CD4-positive, alpha-beta memory T cell (primary cell): ENCODE data around the gene ZNF3. TPM values are rescaled to one million over a fixed set of nuclear protein-coding genes. Genes with fewer than 3 reads are reported as not detected.

Source experiments
- CTCF ChIA-PET: fragments of 350-600 bp; sonication (Branson Sonifier 250); formaldehyde crosslinking; loops from one replicate; lab custom pipeline; 2021; ENCODE audit warnings: inconsistent platforms; ENCODE audit not compliant: partially characterized antibody; lab: Charles Lee
- POLR2A ChIA-PET: fragments of 350-600 bp; sonication (Branson Sonifier 250); formaldehyde crosslinking; loops from one replicate; lab custom pipeline; 2021; ENCODE audit not compliant: partially characterized antibody; lab: Charles Lee
- DNase-seq, 5 donors: peaks; one replicate each; pipeline versions ENCODE4 v3.0.0 to v3.0.0-alpha.2; 2020 to 2022; ENCODE audit warnings: mixed read lengths in 1 of 5
- H3K27ac ChIP-seq: one replicate; pipeline ENCODE4 v1.7.0; 2013; ENCODE audit warnings: low read depth, low read length
- H3K27me3 ChIP-seq: 2 replicates; pipeline ENCODE4 v1.7.0; 2013; ENCODE audit warnings: mild to moderate bottlenecking, low read length, moderate library complexity; ENCODE audit not compliant: insufficient read depth
- H3K36me3 ChIP-seq: 2 replicates; pipeline ENCODE4 v1.7.0; 2013; ENCODE audit warnings: mild to moderate bottlenecking, low read length, moderate library complexity; ENCODE audit not compliant: insufficient read depth
- H3K4me1 ChIP-seq: 2 replicates; pipeline ENCODE4 v1.7.0; 2013; ENCODE audit warnings: mild to moderate bottlenecking, low read length, moderate library complexity; ENCODE audit not compliant: insufficient read depth
- H3K4me3 ChIP-seq, 2 donors: one replicate each; pipeline ENCODE4 v1.7.0; 2013; ENCODE audit warnings: low read length in 2 of 2, mild to moderate bottlenecking in 1 of 2
- H3K9me3 ChIP-seq, 2 donors: one replicate each; pipeline ENCODE4 v1.7.0; 2013; ENCODE audit warnings: low read length in 2 of 2, control low read depth in 1 of 2; ENCODE audit not compliant: control insufficient read depth in 1 of 2
- H3K27ac Mint-ChIP-seq, 7 donors: one replicate each; pipeline ENCODE4 v1.8.0; 2020 to 2021; ENCODE audit warnings: mixed read lengths in 7 of 7, mild to moderate bottlenecking in 6 of 7, inconsistent platforms in 3 of 7, moderate library complexity in 3 of 7
- H3K27me3 Mint-ChIP-seq, 2 donors: one replicate each; pipeline ENCODE4 v1.8.0; 2020 to 2021; ENCODE audit warnings: mixed read lengths in 2 of 2
- H3K36me3 Mint-ChIP-seq, 2 donors: one replicate each; pipeline ENCODE4 v1.8.0; 2020 to 2021; ENCODE audit warnings: mixed read lengths in 2 of 2, inconsistent platforms in 1 of 2, mild to moderate bottlenecking in 1 of 2
- H3K4me1 Mint-ChIP-seq, 4 donors: one replicate each; pipeline ENCODE4 v1.8.0; 2020 to 2021; ENCODE audit warnings: mixed read lengths in 4 of 4, mild to moderate bottlenecking in 1 of 4
- H3K4me3 Mint-ChIP-seq, 8 donors: one replicate each; pipeline ENCODE4 v1.8.0; 2020 to 2021; ENCODE audit warnings: mixed read lengths in 8 of 8, mild to moderate bottlenecking in 7 of 8, moderate library complexity in 6 of 8, inconsistent platforms in 3 of 8
- H3K9me3 Mint-ChIP-seq, 8 donors: one replicate each; pipeline ENCODE4 v1.8.0; 2020 to 2021; ENCODE audit warnings: mixed read lengths in 8 of 8, mild to moderate bottlenecking in 5 of 8, inconsistent platforms in 3 of 8, moderate library complexity in 1 of 8
- intact Hi-C: fragments of 100-400 bp; cut with micrococcal nuclease; formaldehyde crosslinking; loops from one replicate; pipeline ENCODE4 v1.15.1; 2023
- polyA plus RNA-seq, 2 donors: library from polyadenylated mRNA; unstranded; fragments of 300-500 nt; fragmentation: Illumina TruSeq; gene quantifications; one replicate each; pipeline ENCODE4 v1.2.3, GENCODE V29; 2021
- total RNA-seq, 2 experiments: library from RNA; stranded (reverse); gene quantifications; one replicate each; pipeline ENCODE4 v1.2.3, GENCODE V29; 2021

The ZNF3 gene
- total and polyA plus RNA-seq, 4 experiments from 2014 or later, result 11.9 to 44.8 (median 34.8) TPM

GRCh38 chr7:100102950-100103840, 21.7 kb upstream of the ZNF3 start:
- no peak for DNase-seq
- H3K4me1 ChIP-seq, result peaks cover 25% of the 10 kb centered on the region
- intact Hi-C loops, result loop anchor here (5.0 kb wide), 1 partner anchor 631 kb away; the partner anchor contains the start of gene ZNF789
- no peak overlapping the region for H3K27ac ChIP-seq
- H3K36me3 Mint-ChIP-seq, result peaks cover 23 to 50% of the 10 kb centered on the region in 2 donors
- peak overlapping the region; percentile 36 to 99 (median 79) for H3K27ac Mint-ChIP-seq
- no peak overlapping the region for H3K4me3 ChIP-seq
- H3K27me3 ChIP-seq, result no peaks in the 10 kb centered on the region
- no peaks in the 10 kb centered on the region for H3K9me3 ChIP-seq
- POLR2A ChIA-PET, result interaction anchor here (0.6 to 8.2 kb wide), 10 partner anchors 8 to 786 kb away, joined by 3 to 175 read pairs (median 10); partner anchors contain the start of genes CNPY4, COPS6, GJC3 and MBLAC1
- peak overlapping the region in 7 of 8 donors; percentile 77 to 93 (median 81) for H3K4me3 Mint-ChIP-seq
- peaks cover 24% of the 10 kb centered on the region for H3K36me3 ChIP-seq
- H3K9me3 Mint-ChIP-seq, result no peaks in the 10 kb centered on the region
- H3K27me3 Mint-ChIP-seq, result peaks cover 0 to 2% of the 10 kb centered on the region in 2 donors
- CTCF ChIA-PET, result interaction anchor here (1.2 to 4.8 kb wide), 4 partner anchors 14 to 30 kb away, joined by 4 to 28 read pairs (median 16); partner anchors contain the start of gene COPS6
- H3K4me1 Mint-ChIP-seq, result peaks cover 20 to 42% (median 28%) of the 10 kb centered on the region in 4 donors

GRCh38 chr7:100101016-100101862, 19.7 kb upstream of the ZNF3 start, which contains the start of the genes AP4M1 and MCM7:
TSS of gene AP4M1 (plus strand) at chr7:100101643. CDS start at chr7:100101715, 72 bp downstream.
TSS of gene MCM7 (minus strand) at chr7:100101397. CDS start at chr7:100101294, 103 bp downstream.
- H3K9me3 ChIP-seq, result no peaks in the 10 kb centered on the region
- ChIA-PET POLR2A (interaction anchor here (0.6 to 8.2 kb wide), 33 partner anchors 12 to 788 kb away, joined by 3 to 175 read pairs (median 4); partner anchors contain the start of genes CNPY4, COPS6, FBXO24 and GAL3ST4), CTCF (interaction anchor here (0.9 to 4.8 kb wide), 11 partner anchors 12 to 117 kb away, joined by 3 to 28 read pairs (median 5); partner anchors contain the start of genes COPS6 and MBLAC1)
- Mint-ChIP-seq H3K4me1 (peaks cover 22 to 46% (median 34%) of the 10 kb centered on the region in 4 donors), H3K4me3 (peak within 1 kb of the TSS; percentile 92 to 95 (median 93)), H3K36me3 (peaks cover 29 to 51% of the 10 kb centered on the region in 2 donors), H3K27ac (peak within 1 kb of the TSS; percentile 93 to 99 (median 97)), H3K27me3 (peaks cover 0 to 2% of the 10 kb centered on the region in 2 donors), H3K9me3 (no peaks in the 10 kb centered on the region)
- peaks cover 32% of the 10 kb centered on the region for H3K36me3 ChIP-seq
- H3K4me3 ChIP-seq, result peak within 1 kb of the TSS; percentile 95
- intact Hi-C loops, result loop anchor here (1.0 to 5.0 kb wide), 2 partner anchors 18 to 629 kb away; partner anchors contain the start of genes CNPY4, TAF6 and ZNF789
- H3K27me3 ChIP-seq, result no peaks in the 10 kb centered on the region
- H3K27ac ChIP-seq, result peak within 1 kb of the TSS; percentile 96
- DNase-seq, result peak; percentile 94 to 97 (median 94)
- peaks cover 29% of the 10 kb centered on the region for H3K4me1 ChIP-seq

- Histone ChIP-seq H3K36me3 (peaks cover 39% of the 10 kb centered on the region), H3K4me1 (peaks cover 29% of the 10 kb centered on the region), H3K27ac (peak overlapping the region; percentile 96), H3K9me3 (no peaks in the 10 kb centered on the region), H3K27me3 (no peaks in the 10 kb centered on the region), H3K4me3 (peak overlapping the region; percentile 95)
- H3K4me3 Mint-ChIP-seq, result peak overlapping the region; percentile 92 to 95 (median 93)
- intact Hi-C loops, result loop anchor here (1.0 to 5.0 kb wide), 6 partner anchors 12 to 628 kb away; partner anchors contain the start of genes CNPY4, COPS6, MBLAC1 and TAF6
- H3K27me3 Mint-ChIP-seq, result peaks cover 0 to 2% of the 10 kb centered on the region in 2 donors
- H3K9me3 Mint-ChIP-seq, result peaks cover 0 to 2% (median 0%) of the 10 kb centered on the region in 8 donors
- DNase-seq, result peak; percentile 86 to 96 (median 92)
- ChIA-PET POLR2A (interaction anchor here (0.7 to 8.2 kb wide), 27 partner anchors 11 to 787 kb away, joined by 3 to 175 read pairs (median 4); partner anchors contain the start of genes CNPY4, COPS6, FBXO24 and GAL3ST4), CTCF (interaction anchor here (0.9 to 4.8 kb wide), 9 partner anchors 11 to 32 kb away, joined by 3 to 28 read pairs (median 5); partner anchors contain the start of genes COPS6 and MBLAC1)
- H3K4me1 Mint-ChIP-seq, result peaks cover 22 to 50% (median 34%) of the 10 kb centered on the region in 4 donors
- peak overlapping the region; percentile 91 to 99 (median 97) for H3K27ac Mint-ChIP-seq
- peaks cover 36 to 58% of the 10 kb centered on the region in 2 donors for H3K36me3 Mint-ChIP-seq
These were observed 19.0 kb upstream of the ZNF3 start for GRCh38 chr7:100100420-100101015.

- ChIA-PET CTCF (interaction anchor here (0.7 to 1.4 kb wide), 2 partner anchors 14 to 33 kb away, joined by 3 to 4 read pairs; no protein-coding TSS in a partner anchor), POLR2A (interaction anchor here (3.0 to 8.2 kb wide), 6 partner anchors 10 to 50 kb away, joined by 20 to 175 read pairs (median 36); partner anchors contain the start of genes CNPY4, COPS6, MBLAC1 and ZNF3)
- Mint-ChIP-seq H3K36me3 (peaks cover 42 to 65% of the 10 kb centered on the region in 2 donors), H3K27ac (peak overlapping the region; percentile 91 to 99 (median 97)), H3K4me3 (peak overlapping the region; percentile 92 to 95 (median 93)), H3K27me3 (peaks cover 0 to 2% of the 10 kb centered on the region in 2 donors), H3K9me3 (peaks cover 0 to 2% (median 0%) of the 10 kb centered on the region in 8 donors), H3K4me1 (peaks cover 22 to 53% (median 34%) of the 10 kb centered on the region in 4 donors)
- Histone ChIP-seq H3K27me3 (no peaks in the 10 kb centered on the region), H3K9me3 (no peaks in the 10 kb centered on the region), H3K36me3 (peaks cover 50% of the 10 kb centered on the region), H3K4me1 (peaks cover 29% of the 10 kb centered on the region), H3K27ac (peak overlapping the region; percentile 96), H3K4me3 (peak overlapping the region; percentile 80 to 95)
- intact Hi-C loops, result no loop called here
- DNase-seq, result no peak
These were observed 17.9 kb upstream of the ZNF3 start for GRCh38 chr7:100099452-100099851.

- Mint-ChIP-seq H3K4me1 (peaks cover 23 to 53% (median 34%) of the 10 kb centered on the region in 4 donors), H3K27me3 (peaks cover 0 to 2% of the 10 kb centered on the region in 2 donors), H3K27ac (peak overlapping the region; percentile 72 to 99 (median 90)), H3K4me3 (peak overlapping the region; percentile 27 to 95 (median 79)), H3K36me3 (peaks cover 44 to 71% of the 10 kb centered on the region in 2 donors), H3K9me3 (peaks cover 0 to 2% (median 0%) of the 10 kb centered on the region in 8 donors)
- Histone ChIP-seq H3K4me1 (peaks cover 29% of the 10 kb centered on the region), H3K27me3 (no peaks in the 10 kb centered on the region), H3K27ac (peak overlapping the region; percentile 96), H3K36me3 (peaks cover 55% of the 10 kb centered on the region), H3K9me3 (no peaks in the 10 kb centered on the region), H3K4me3 (no peak overlapping the region)
- CTCF ChIA-PET, result interaction anchor here (0.7 to 1.4 kb wide), 2 partner anchors 14 to 34 kb away, joined by 3 to 4 read pairs; no protein-coding TSS in a partner anchor
- POLR2A ChIA-PET, result interaction anchor here (3.6 to 8.2 kb wide), 4 partner anchors 9 to 31 kb away, joined by 20 to 175 read pairs (median 64); partner anchors contain the start of genes CNPY4, COPS6 and MBLAC1
- intact Hi-C loops, result no loop called here
- DNase-seq, result no peak
These were observed 17.4 kb upstream of the ZNF3 start for GRCh38 chr7:100098913-100099312.
